ENCODE data around the gene CFL1. TPM values are rescaled to one million over a fixed set of nuclear protein-coding genes. Genes with fewer than 3 reads are reported as not detected.
A peak's percentile ranks its signal among the peaks of the same experiment; 100 is the strongest.

CFL1 gene
- total and polyA plus RNA-seq, 5 donors, result 285 to 470 (median 389) TPM

- Histone ChIP-seq H3K4me3 (ENCODE audit: low read length) (no peak overlapping the region), H3K27ac (ENCODE audit: low read length) (no peak overlapping the region), H3K4me1 (ENCODE audit: control insufficient read depth, insufficient read depth, low read length) (no peaks in the 10 kb centered on the region), H3K9me3 (ENCODE audit: control insufficient read depth, low read length) (no peaks in the 10 kb centered on the region), H3K27me3 (ENCODE audit: control insufficient read depth, insufficient read depth) (no peaks in the 10 kb centered on the region)
- intact Hi-C loops (cut with DNase I), result no loop called here
- no peak for ATAC-seq
- DNase-seq, result no peak
- 83% methylated on average over 15 of the region's 15 CpGs for WGBS
Measured at GRCh38 chr11:65822776-65823528, 35.0 kb downstream of the CFL1 start.

DNA sequence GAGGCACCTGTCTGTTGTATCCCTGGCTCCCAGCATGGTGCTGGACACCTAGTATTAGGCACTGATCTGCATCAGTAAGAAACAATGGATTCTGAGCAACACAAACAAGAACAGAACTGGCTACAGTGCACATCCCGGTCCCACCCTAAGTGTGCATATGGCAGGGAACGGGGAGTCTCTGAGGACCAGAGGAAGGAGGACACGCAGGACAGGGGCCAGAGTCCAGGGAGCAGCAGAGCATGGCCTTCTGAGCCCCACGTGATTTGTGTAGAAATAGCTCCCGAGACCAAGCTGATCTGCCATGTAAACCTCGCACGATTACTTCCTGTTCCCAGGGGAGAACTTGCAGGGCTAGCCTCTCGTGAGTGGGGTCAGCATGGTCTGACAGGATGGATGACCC, 36.9 kb downstream of the CFL1 start:
- Histone ChIP-seq H3K9me3 (ENCODE audit: control insufficient read depth, low read length) (no peaks in the 10 kb centered on the region), H3K27me3 (ENCODE audit: control insufficient read depth, insufficient read depth) (no peaks in the 10 kb centered on the region), H3K4me1 (ENCODE audit: control insufficient read depth, insufficient read depth, low read length) (no peaks in the 10 kb centered on the region), H3K4me3 (ENCODE audit: low read length) (no peak overlapping the region), H3K27ac (ENCODE audit: low read length) (no peak overlapping the region)
- WGBS, result 45% methylated on average over 8 of the region's 8 CpGs
- DNase-seq (no peak), ATAC-seq (no peak)
- intact Hi-C loops (cut with DNase I), result no loop called here

DNA sequence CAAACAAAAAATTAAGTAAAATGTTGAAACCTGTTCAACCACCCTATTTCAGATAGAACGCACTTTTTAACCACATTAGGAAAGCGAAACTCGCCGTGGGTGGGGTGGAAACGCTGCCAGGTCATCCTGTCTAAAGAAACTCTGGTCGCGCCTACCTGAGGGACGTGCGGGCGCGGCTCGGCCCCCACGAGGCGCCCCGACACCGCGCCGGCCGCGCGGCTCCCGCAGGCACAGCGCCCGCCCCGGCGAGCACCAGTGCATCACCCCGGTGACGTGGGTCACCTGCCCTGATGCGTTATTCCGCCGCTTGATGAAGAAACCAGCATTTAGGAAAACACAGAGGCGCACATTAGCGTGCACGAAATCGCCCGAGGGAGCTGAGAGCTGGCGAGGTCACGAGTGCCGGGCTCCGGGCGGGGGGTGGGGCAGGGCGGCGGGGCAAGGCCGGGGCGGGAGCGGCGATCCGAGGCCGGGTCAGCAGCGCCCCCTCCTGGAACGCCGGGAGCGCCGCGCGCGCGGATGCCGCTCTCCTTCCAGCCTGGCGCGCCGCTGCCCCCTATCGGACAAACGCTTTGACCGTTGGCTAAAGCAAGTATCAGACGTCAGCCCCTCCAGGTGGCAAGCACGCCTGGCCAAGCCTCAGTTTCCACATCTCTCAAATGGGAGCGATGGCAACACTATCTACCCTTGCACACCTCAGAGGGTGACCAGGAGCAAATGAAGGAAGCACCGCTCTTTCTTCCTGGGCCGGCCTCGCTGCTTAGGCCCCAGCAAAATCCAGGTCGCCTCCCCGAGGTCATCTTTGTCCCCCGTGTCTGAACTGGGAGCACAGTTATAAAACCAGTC, 39.9 kb downstream of the CFL1 start:
- no peaks in the 10 kb centered on the region for H3K27me3 ChIP-seq (ENCODE audit: control insufficient read depth, insufficient read depth)
- no peaks in the 10 kb centered on the region for H3K9me3 ChIP-seq (ENCODE audit: control insufficient read depth, low read length)
- ATAC-seq, result peak; percentile 96
- H3K4me1 ChIP-seq (ENCODE audit: control insufficient read depth, insufficient read depth, low read length), result no peaks in the 10 kb centered on the region
- H3K4me3 ChIP-seq (ENCODE audit: low read length), result peak overlapping the region; percentile 82
- peak overlapping the region; percentile 19 for H3K27ac ChIP-seq (ENCODE audit: low read length)
- peak; percentile 93 to 98 (median 98) for DNase-seq
- 5% methylated on average over 74 of the region's 74 CpGs for WGBS
- intact Hi-C loops (cut with DNase I), result loop anchor here (2.0 to 10.0 kb wide), 6 partner anchors 36 to 191 kb away; partner anchors contain the start of genes AP5B1 (in 3 of the 4), KAT5 (in 3 of the 4) and SIPA1 (in 1 of the 4)

DNA sequence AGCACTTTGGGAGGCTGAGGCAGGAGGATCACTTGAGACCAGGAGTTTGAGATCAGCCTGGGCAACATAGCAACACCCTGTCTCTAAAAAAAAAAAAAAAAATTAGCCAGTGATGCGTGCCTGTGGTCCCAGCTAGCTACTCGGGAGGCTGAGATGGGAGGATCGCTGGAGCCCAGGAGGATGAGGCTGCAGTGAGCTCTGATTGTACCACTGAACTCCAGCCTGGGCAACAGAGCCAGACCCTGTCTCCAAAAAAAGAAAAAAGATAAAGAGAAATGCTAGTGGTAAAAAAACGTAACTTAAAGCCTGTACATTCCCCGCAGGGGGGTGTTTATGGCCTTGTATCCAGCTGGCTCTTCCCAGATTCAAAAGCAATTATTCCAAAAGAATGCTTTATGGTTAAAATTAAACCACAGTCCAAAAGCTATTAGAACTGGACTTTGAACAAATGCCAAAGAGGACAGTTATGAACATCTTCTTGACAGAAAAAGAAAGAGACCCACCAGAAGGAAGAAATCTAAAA, 40.6 kb downstream of the CFL1 start:
- H3K4me3 ChIP-seq (ENCODE audit: low read length), result peak overlapping the region; percentile 82
- no peaks in the 10 kb centered on the region for H3K4me1 ChIP-seq (ENCODE audit: control insufficient read depth, insufficient read depth, low read length)
- intact Hi-C loops (cut with DNase I), result loop anchor here (5.0 to 10.0 kb wide), 5 partner anchors 35 to 190 kb away; partner anchors contain the start of genes AP5B1 (in 3 of the 4), KAT5 (in 3 of the 4) and SIPA1 (in 1 of the 4)
- no peaks in the 10 kb centered on the region for H3K9me3 ChIP-seq (ENCODE audit: control insufficient read depth, low read length)
- ATAC-seq (no peak), DNase-seq (no peak)
- 67% methylated on average over 5 of the region's 5 CpGs for WGBS
- H3K27me3 ChIP-seq (ENCODE audit: control insufficient read depth, insufficient read depth), result no peaks in the 10 kb centered on the region
- H3K27ac ChIP-seq (ENCODE audit: low read length), result no peak overlapping the region

DNA sequence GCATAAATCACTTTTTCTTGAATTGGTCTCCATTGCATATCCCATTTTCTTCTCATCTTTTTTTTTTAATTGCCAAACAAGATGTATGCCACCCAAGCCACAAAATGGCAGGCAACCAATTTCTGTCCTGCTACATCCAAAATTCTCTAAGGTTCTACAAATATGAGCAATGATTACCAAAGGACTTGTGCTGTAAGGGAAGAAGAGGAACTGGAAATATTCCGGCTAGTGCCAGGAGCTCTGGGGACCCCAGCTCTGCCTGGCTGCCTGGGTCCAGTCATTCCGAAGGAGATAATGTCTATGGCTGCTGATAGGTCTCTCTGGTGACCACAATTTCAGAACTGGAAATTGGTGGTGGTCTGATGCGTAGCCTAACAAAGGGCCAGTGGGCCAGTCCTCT, 41.3 kb downstream of the CFL1 start:
- 93% methylated on average over 3 of the region's 3 CpGs for WGBS
- intact Hi-C loops (cut with DNase I), result loop anchor here (5.0 to 10.0 kb wide), 5 partner anchors 34 to 189 kb away; partner anchors contain the start of genes AP5B1 (in 3 of the 4), KAT5 (in 3 of the 4) and SIPA1 (in 1 of the 4)
- H3K27ac ChIP-seq (ENCODE audit: low read length), result no peak overlapping the region

DNA sequence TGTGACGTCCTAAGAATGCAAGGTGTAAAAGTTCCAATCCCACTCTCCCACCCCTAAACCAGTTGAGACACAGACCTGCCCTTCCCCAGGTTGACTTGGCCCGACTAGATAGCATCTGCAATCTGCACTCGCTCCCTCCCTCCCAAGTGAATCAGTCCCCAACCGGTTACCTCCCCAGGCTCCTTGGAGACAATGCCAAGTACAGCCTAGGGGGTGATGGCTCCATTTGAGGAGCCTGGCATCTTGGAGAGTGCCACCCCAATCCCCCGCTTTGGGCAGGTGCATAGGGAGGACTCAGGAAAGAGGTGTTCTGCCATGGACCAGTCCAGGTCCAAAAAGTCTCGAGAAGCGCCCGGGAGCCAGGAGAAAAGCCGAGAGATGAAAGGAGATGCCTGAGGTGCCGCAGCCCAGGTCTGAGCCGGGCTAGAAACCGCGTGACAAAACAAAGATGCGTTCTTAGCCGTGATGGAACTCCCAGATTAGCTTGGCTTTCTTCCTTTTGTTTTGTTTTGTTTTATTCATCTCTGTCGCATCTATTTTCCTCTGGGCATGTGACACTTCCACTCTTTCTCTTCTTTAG, 42.9 kb downstream of the CFL1 start:
- ATAC-seq, result no peak

More for the DNA sequence above, 41.3 kb downstream of the CFL1 start:
- ATAC-seq (no peak), DNase-seq (no peak)
- Histone ChIP-seq H3K27me3 (ENCODE audit: control insufficient read depth, insufficient read depth) (no peaks in the 10 kb centered on the region), H3K9me3 (ENCODE audit: control insufficient read depth, low read length) (no peaks in the 10 kb centered on the region), H3K4me3 (ENCODE audit: low read length) (no peak overlapping the region), H3K4me1 (ENCODE audit: control insufficient read depth, insufficient read depth, low read length) (no peaks in the 10 kb centered on the region)

GRCh38 chr11:65814131-65814985, 43.6 kb downstream of the CFL1 start:
- no peaks in the 10 kb centered on the region for H3K27me3 ChIP-seq (ENCODE audit: control insufficient read depth, insufficient read depth)
- no peak overlapping the region for H3K27ac ChIP-seq (ENCODE audit: low read length)
- intact Hi-C loops (cut with DNase I), result loop anchor here in 2 of 4 donors (10.0 kb wide), 2 partner anchors 100 to 180 kb away; partner anchors contain the start of genes KAT5 (in 1 of the 2) and SIPA1 (in 1 of the 2)
- no peaks in the 10 kb centered on the region for H3K4me1 ChIP-seq (ENCODE audit: control insufficient read depth, insufficient read depth, low read length)
- no peaks in the 10 kb centered on the region for H3K9me3 ChIP-seq (ENCODE audit: control insufficient read depth, low read length)
- ATAC-seq (no peak), DNase-seq (no peak)
- H3K4me3 ChIP-seq (ENCODE audit: low read length), result no peak overlapping the region
- 55% methylated on average over 18 of the region's 18 CpGs for WGBS

More for the DNA sequence above, 42.9 kb downstream of the CFL1 start:
- Histone ChIP-seq H3K4me1 (ENCODE audit: control insufficient read depth, insufficient read depth, low read length) (no peaks in the 10 kb centered on the region), H3K27me3 (ENCODE audit: control insufficient read depth, insufficient read depth) (no peaks in the 10 kb centered on the region), H3K27ac (ENCODE audit: low read length) (no peak overlapping the region), H3K4me3 (ENCODE audit: low read length) (no peak overlapping the region), H3K9me3 (ENCODE audit: control insufficient read depth, low read length) (no peaks in the 10 kb centered on the region)
- intact Hi-C loops (cut with DNase I), result loop anchor here (5.0 to 10.0 kb wide), 5 partner anchors 33 to 188 kb away; partner anchors contain the start of genes AP5B1 (in 3 of the 4), KAT5 (in 3 of the 4) and SIPA1 (in 1 of the 4)
- no peak for DNase-seq
- 85% methylated on average over 16 of the region's 16 CpGs for WGBS

- DNase-seq (no peak), ATAC-seq (peak in 1 of 2 donors; percentile 22)
- no peaks in the 10 kb centered on the region for H3K27me3 ChIP-seq (ENCODE audit: control insufficient read depth, insufficient read depth)
- intact Hi-C loops (cut with DNase I), result loop anchor here in 2 of 4 donors (10.0 kb wide), 2 partner anchors 97 to 177 kb away; partner anchors contain the start of genes KAT5 (in 1 of the 2) and SIPA1 (in 1 of the 2)
- no peak overlapping the region for H3K27ac ChIP-seq (ENCODE audit: low read length)
- WGBS, result 49% methylated on average over 19 of the region's 19 CpGs
- no peaks in the 10 kb centered on the region for H3K9me3 ChIP-seq (ENCODE audit: control insufficient read depth, low read length)
- no peak overlapping the region for H3K4me3 ChIP-seq (ENCODE audit: low read length)
- H3K4me1 ChIP-seq (ENCODE audit: control insufficient read depth, insufficient read depth, low read length), result no peaks in the 10 kb centered on the region
Measured at GRCh38 chr11:65811764-65812475, 46.1 kb downstream of the CFL1 start.

DNA sequence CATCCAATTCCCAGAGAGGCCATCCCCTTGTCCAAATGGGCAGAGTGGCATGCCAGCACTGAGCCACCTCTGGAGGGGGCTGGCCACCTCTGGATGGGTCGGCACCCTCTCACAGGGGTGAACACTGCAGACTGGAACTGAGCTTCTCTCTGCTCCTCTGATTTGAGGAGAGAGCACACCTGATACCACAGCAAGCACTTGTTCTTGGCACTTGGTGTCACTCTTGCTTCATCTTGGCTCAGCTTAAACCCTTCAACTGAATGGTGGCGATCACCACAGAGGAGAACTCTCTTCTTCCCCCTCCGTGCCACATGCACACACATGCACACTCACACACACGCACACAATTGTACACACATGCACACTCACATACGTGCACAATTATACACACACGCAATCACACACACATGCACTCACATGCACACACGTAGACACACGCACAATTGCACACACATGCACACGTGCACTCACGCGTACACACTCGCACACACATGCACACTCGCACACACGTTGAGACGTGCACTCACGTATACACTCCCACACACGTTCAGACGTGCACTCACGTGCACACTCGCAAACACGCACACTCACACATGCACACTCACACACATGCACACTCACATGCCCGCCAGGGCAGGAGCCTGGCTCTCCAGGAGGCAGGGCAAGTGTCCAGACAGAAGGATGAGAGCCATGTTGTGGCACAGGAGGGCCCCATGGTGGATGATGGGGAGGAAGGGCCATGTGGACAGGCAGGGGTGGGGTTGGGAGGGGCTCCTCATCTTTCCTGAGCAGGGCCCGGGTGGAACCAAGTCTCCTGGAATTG, 47.7 kb downstream of the CFL1 start:
- no peak for ATAC-seq
- WGBS, result 83% methylated on average over 23 of the region's 23 CpGs
- intact Hi-C loops (cut with DNase I), result loop anchor here in 2 of 4 donors (10.0 kb wide), 2 partner anchors 95 to 175 kb away; partner anchors contain the start of genes KAT5 (in 1 of the 2) and SIPA1 (in 1 of the 2)

More for the DNA sequence above, 47.7 kb downstream of the CFL1 start:
- no peaks in the 10 kb centered on the region for H3K27me3 ChIP-seq (ENCODE audit: control insufficient read depth, insufficient read depth)
- no peak for DNase-seq
- H3K4me3 ChIP-seq (ENCODE audit: low read length), result no peak overlapping the region
- no peak overlapping the region for H3K27ac ChIP-seq (ENCODE audit: low read length)
- H3K4me1 ChIP-seq (ENCODE audit: control insufficient read depth, insufficient read depth, low read length), result no peaks in the 10 kb centered on the region
- no peaks in the 10 kb centered on the region for H3K9me3 ChIP-seq (ENCODE audit: control insufficient read depth, low read length)
